ENCODE data around the gene RNASE13.

DNA sequence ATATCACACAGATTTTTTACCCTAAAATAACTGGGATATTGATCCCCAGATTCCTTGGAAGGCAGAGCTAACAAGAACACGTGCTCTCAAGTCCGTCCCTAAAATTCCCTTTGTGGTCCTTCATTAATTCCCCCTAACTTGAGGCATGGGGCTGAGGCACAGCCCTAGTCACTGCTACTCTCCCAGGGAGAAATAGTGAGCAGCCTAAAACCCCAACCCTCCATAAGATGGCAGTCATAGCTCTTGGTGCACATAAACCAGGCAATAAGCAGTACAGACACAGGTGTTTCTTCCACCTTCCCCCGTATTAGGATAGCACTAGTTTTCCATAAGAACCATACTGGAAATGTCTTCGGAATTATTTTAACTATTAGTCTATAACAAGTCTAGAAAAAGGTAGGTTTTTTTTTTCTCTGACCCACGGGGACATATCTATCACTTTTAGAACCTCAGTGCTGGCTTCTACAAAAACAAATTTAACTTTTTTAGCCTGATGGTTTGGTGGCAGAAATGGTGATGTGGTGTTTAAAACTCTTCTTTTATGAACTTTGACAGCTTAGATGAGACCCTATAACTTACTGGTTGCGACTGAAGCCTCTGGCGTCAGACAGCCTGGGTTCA lies 32.4 kb upstream of the RNASE13 start:
- TF ChIP-seq, protein P1, sequence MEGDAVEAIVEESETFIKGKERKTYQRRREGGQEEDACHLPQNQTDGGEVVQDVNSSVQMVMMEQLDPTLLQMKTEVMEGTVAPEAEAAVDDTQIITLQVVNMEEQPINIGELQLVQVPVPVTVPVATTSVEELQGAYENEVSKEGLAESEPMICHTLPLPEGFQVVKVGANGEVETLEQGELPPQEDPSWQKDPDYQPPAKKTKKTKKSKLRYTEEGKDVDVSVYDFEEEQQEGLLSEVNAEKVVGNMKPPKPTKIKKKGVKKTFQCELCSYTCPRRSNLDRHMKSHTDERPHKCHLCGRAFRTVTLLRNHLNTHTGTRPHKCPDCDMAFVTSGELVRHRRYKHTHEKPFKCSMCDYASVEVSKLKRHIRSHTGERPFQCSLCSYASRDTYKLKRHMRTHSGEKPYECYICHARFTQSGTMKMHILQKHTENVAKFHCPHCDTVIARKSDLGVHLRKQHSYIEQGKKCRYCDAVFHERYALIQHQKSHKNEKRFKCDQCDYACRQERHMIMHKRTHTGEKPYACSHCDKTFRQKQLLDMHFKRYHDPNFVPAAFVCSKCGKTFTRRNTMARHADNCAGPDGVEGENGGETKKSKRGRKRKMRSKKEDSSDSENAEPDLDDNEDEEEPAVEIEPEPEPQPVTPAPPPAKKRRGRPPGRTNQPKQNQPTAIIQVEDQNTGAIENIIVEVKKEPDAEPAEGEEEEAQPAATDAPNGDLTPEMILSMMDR (IDR thresholded peaks at IDR 0.05), result no peak
- no peak for TF ChIP-seq POLR2A (IDR thresholded peaks at IDR 0.05)
